Left lung (tissue), 10 donors: ENCODE results near the gene KCNJ8. TPM values are rescaled to one million over a fixed set of nuclear protein-coding genes. Genes with fewer than 3 reads are reported as not detected.
"Not testable (repeated sequence)": the region's sequence is repeated elsewhere in the genome, so short reads cannot be mapped to it uniquely, and the experiment has no call there.

Experiments
- ATAC-seq: fragments of 200-7000 bp; cut with Tn5 transposase; one replicate; pipeline ENCODE4 v1.9.1; 2020; ENCODE audit warnings: moderate library complexity
- DNase-seq, 4 donors: peaks; one replicate each; pipeline ENCODE4 v3.0.0-alpha.2; 2013 to 2020
- H3K27ac ChIP-seq, 2 donors: fragments of 200-600 bp; sonication (generic) in 1 of 2; one replicate each; pipeline versions ENCODE4 v1.5.0 to v1.8.0; 2020 to 2021
- H3K27me3 ChIP-seq, 2 donors: fragments of 200-600 bp; sonication (generic) in 1 of 2; one replicate each; pipeline versions ENCODE4 v1.5.0 to v1.8.0; 2020 to 2021
- H3K36me3 ChIP-seq, 2 donors: fragments of 200-600 bp; sonication (generic) in 1 of 2; one replicate each; pipeline versions ENCODE4 v1.5.0 to v1.8.0; 2020 to 2021
- H3K4me1 ChIP-seq, 2 donors: fragments of 200-600 bp; one replicate each; pipeline ENCODE4 v1.8.0; 2021
- H3K4me3 ChIP-seq, 2 donors: fragments of 200-600 bp; sonication (generic) in 1 of 2; one replicate each; pipeline versions ENCODE4 v1.5.0 to v1.8.0; 2020 to 2021; ENCODE audit warnings: mild to moderate bottlenecking in 1 of 2
- H3K9me3 ChIP-seq, 2 donors: fragments of 200-600 bp; sonication (generic) in 1 of 2; one replicate each; pipeline versions ENCODE4 v1.5.0 to v1.8.0; 2020 to 2021
- CTCF ChIP-seq, 2 donors: fragments of 200-600 bp; sonication (generic) in 1 of 2; IDR thresholded peaks; one replicate each; pipeline versions ENCODE4 v1.5.0 to v1.8.0; 2021; ENCODE audit warnings: antibody characterized with exemption in 2 of 2
- intact Hi-C, 2 donors: fragments of 100-400 bp; cut with DNase I; formaldehyde crosslinking; loops; one replicate each; pipeline versions ENCODE4 v1.11.2 to v1.14.2; 2022
- polyA plus RNA-seq, 6 donors: library from polyadenylated mRNA; unstranded; fragments of 120-200 nt; gene quantifications; one replicate each; pipeline ENCODE4 v1.2.1, GENCODE V29; 2013; ENCODE audit not compliant: insufficient read length in 6 of 6
- total RNA-seq, 2 donors: library from RNA; stranded (reverse); fragmentation: NEBNext Ultra II Directional; extraction: Animal tissue kit (Norgen Biotek cat#: 25700); gene quantifications; one replicate each; pipeline ENCODE4 v1.2.1, GENCODE V29; 2021
- donor health status: DM: no; HTN: yes; CAD: no.
- donor health status: DM: no; HTN: no; CAD: no.

The KCNJ8 gene
- total and polyA plus RNA-seq, 8 donors = 14.3 to 25.5 (median 21.3) TPM

- no peaks in the 10 kb centered on the region for H3K36me3 ChIP-seq
- no peaks in the 10 kb centered on the region for H3K27me3 ChIP-seq
- H3K4me1 ChIP-seq = peaks cover 0 to 5% of the 10 kb centered on the region in 2 donors
- peaks cover 0 to 6% of the 10 kb centered on the region in 2 donors for H3K9me3 ChIP-seq
- DNase-seq (no peak), ATAC-seq (no peak)
- no peak overlapping the region for H3K4me3 ChIP-seq
- peak overlapping the region; percentile 5 to 10 for H3K27ac ChIP-seq
- no peak for TF ChIP-seq CTCF (IDR thresholded peaks at IDR 0.05)
- intact Hi-C loops = no loop called here
Measured at GRCh38 chr12:21786041-21786531, 11.6 kb upstream of the KCNJ8 start.

GRCh38 chr12:21782723-21783122 is 8.2 kb upstream of the KCNJ8 start:
- ATAC-seq, H3K4me1 ChIP-seq, H3K9me3 ChIP-seq, intact Hi-C loops, H3K27ac ChIP-seq, H3K27me3 ChIP-seq, DNase-seq, H3K4me3 ChIP-seq, H3K36me3 ChIP-seq: not testable (repeated sequence)

GRCh38 chr12:21780786-21781185 is 6.3 kb upstream of the KCNJ8 start:
- Histone ChIP-seq H3K36me3 (no peaks in the 10 kb centered on the region), H3K27ac (no peak overlapping the region), H3K4me1 (no peaks in the 10 kb centered on the region), H3K27me3 (peaks cover 0 to 10% of the 10 kb centered on the region in 2 donors), H3K9me3 (no peaks in the 10 kb centered on the region), H3K4me3 (no peak overlapping the region)
- peak; percentile 18 for ATAC-seq
- no peak for TF ChIP-seq CTCF (IDR thresholded peaks at IDR 0.05)
- no peak for DNase-seq
- intact Hi-C loops = no loop called here

- ATAC-seq (peak; percentile 7), DNase-seq (peak in 1 of 4 donors; percentile 17)
- Histone ChIP-seq H3K27me3 (peaks cover 0 to 51% of the 10 kb centered on the region in 2 donors), H3K4me3 (no peak overlapping the region), H3K27ac (peak overlapping the region; percentile 4 to 86), H3K9me3 (no peaks in the 10 kb centered on the region), H3K4me1 (peaks cover 0 to 3% of the 10 kb centered on the region in 2 donors), H3K36me3 (no peaks in the 10 kb centered on the region)
- no peak for TF ChIP-seq CTCF (IDR thresholded peaks at IDR 0.05)
- intact Hi-C loops = no loop called here
Measured at GRCh38 chr12:21776175-21776574, 1.7 kb upstream of the KCNJ8 start.

- intact Hi-C loops = no loop called here
- DNase-seq = peak in 2 of 4 donors; percentile 80
- H3K4me1 ChIP-seq = peaks cover 0 to 3% of the 10 kb centered on the region in 2 donors
- H3K4me3 ChIP-seq = peak overlapping the region; percentile 44 to 49
- peak overlapping the region; percentile 77 to 86 for H3K27ac ChIP-seq
- no peaks in the 10 kb centered on the region for H3K9me3 ChIP-seq
- TF ChIP-seq CTCF (IDR thresholded peaks at IDR 0.05) = no peak
- peaks cover 0 to 51% of the 10 kb centered on the region in 2 donors for H3K27me3 ChIP-seq
- no peaks in the 10 kb centered on the region for H3K36me3 ChIP-seq
- ATAC-seq = peak; percentile 9
Measured at GRCh38 chr12:21775133-21775820, 771 bp upstream of the KCNJ8 start.
